K562 (cell line): ENCODE data around the gene DNAH8. TPM values are rescaled to one million over a fixed set of nuclear protein-coding genes. Genes with fewer than 3 reads are reported as not detected.

Source experiments
- ATAC-seq: fragments of 200-7000 bp; cut with Tn5 transposase; 3 replicates; pipeline ENCODE4 v1.9.1; 2020; ENCODE audit warnings: moderate library complexity
- BruUV-seq: library from RNA; stranded (reverse); fragments of 400-500 nt; replicated peaks from 2 replicates; lab custom pipeline; 2021; lab: Mats Ljungman, UMichigan
- CTCF ChIA-PET: fragments of 300-600 bp; formaldehyde crosslinking; extraction: SDS; loops from one replicate; lab custom pipeline; 2021; ENCODE audit warnings: low intra/inter-chr PET ratio; lab: Yijun Ruan, JAX
- POLR2A ChIA-PET: fragments of 300-600, 350-650 bp; sonication (Branson Sonifier 250); formaldehyde crosslinking; extraction: SDS; loops from one replicate; lab custom pipeline; 2021; ENCODE audit warnings: antibody characterized with exemption, inconsistent platforms; lab: Yijun Ruan, JAX
- DNase-seq, 4 experiments: peaks; one replicate each; pipeline versions ENCODE4 v3.0.0 to v3.0.0-alpha.2; 2011 to 2018; ENCODE audit warnings: low spot score in 3 of 4, mixed read lengths in 3 of 4; ENCODE audit errors: extremely low read depth in 1 of 4
- FAIRE-seq: peaks from 2 replicates; lab custom pipeline; 2011; peaks lifted over from hg19 to GRCh38; lab: Jason Lieb, UNC
- H2AFZ ChIP-seq: 2 replicates; pipeline ENCODE4 v1.6.0; 2011; ENCODE audit warnings: low read depth, low read length, control low read depth, inconsistent platforms
- H3K27ac ChIP-seq: fragments of 200-600 bp; 3 replicates; pipeline ENCODE4 v1.8.0; 2011; ENCODE audit warnings: low read depth, mild to moderate bottlenecking, control low read depth, inconsistent platforms, low read length, moderate library complexity, mixed read lengths; ENCODE audit errors: extremely low read depth
- H3K27me3 ChIP-seq, 2 experiments: fragments of 300-600 bp in 1 of 2; 2 replicates in 1 of 2; 3 replicates in 1 of 2; pipeline versions ENCODE4 v1.6.0 to v1.8.0; 2011; ENCODE audit warnings: inconsistent platforms in 2 of 2, low read length in 2 of 2, mild to moderate bottlenecking in 1 of 2, mixed read lengths in 1 of 2, moderate library complexity in 1 of 2; ENCODE audit not compliant: control insufficient read depth in 2 of 2, insufficient read depth in 2 of 2
- H3K36me3 ChIP-seq: fragments of 300-600 bp; 3 replicates; pipeline ENCODE4 v1.8.0; 2011; ENCODE audit warnings: mild to moderate bottlenecking, low read length, inconsistent platforms; ENCODE audit not compliant: control insufficient read depth, insufficient read depth
- H3K4me1 ChIP-seq, 2 experiments: fragments of 200-600 bp in 1 of 2; replicated peaks in 1 of 2; 2 replicates in 1 of 2; 3 replicates in 1 of 2; pipeline versions ENCODE4 v1.5.1 to v1.8.0; 2011; ENCODE audit warnings: inconsistent platforms in 2 of 2, low read length in 2 of 2, mild to moderate bottlenecking in 1 of 2, mixed read lengths in 1 of 2, moderate library complexity in 1 of 2; ENCODE audit not compliant: control insufficient read depth in 2 of 2, insufficient read depth in 2 of 2
- H3K4me2 ChIP-seq: 2 replicates; pipeline ENCODE4 v1.6.1; 2011; ENCODE audit warnings: low read length, control low read depth, inconsistent platforms, mixed read lengths; ENCODE audit not compliant: insufficient read depth
- H3K4me3 ChIP-seq: fragments of 200-600 bp; sonication (generic), shearing (Covaris generic); 2 replicates; pipeline ENCODE4 v1.5.1; 2016; ENCODE audit warnings: control low read depth, inconsistent platforms
- H3K79me2 ChIP-seq: fragments of 200-600 bp; 3 replicates; pipeline ENCODE4 v1.8.0; 2011; ENCODE audit warnings: low read length, inconsistent platforms; ENCODE audit not compliant: control insufficient read depth, insufficient read depth
- H3K9ac ChIP-seq, 2 experiments: 2 replicates each; pipeline versions ENCODE4 v1.6.0 to v1.6.1; 2011; ENCODE audit warnings: low read depth in 2 of 2, low read length in 2 of 2, control low read depth in 1 of 2, inconsistent platforms in 1 of 2, mild to moderate bottlenecking in 1 of 2, mixed read lengths in 1 of 2; ENCODE audit not compliant: insufficient read depth in 1 of 2
- H3K9me1 ChIP-seq: one replicate; pipeline ENCODE4 v1.6.0; 2011; ENCODE audit warnings: inconsistent platforms, mild to moderate bottlenecking, low read length, moderate library complexity; ENCODE audit not compliant: control insufficient read depth, insufficient read depth
- H3K9me3 ChIP-seq: replicated peaks from 2 replicates; pipeline ENCODE4 v1.5.1; 2011; ENCODE audit warnings: low read depth, low read length, inconsistent platforms; ENCODE audit not compliant: control insufficient read depth, insufficient read depth
- H4K20me1 ChIP-seq: replicated peaks from 2 replicates; pipeline ENCODE4 v1.6.1; 2011; ENCODE audit warnings: low read length, inconsistent platforms, mixed read lengths; ENCODE audit not compliant: control insufficient read depth, insufficient read depth
- CXXC5 ChIP-seq: fragments of 250-450 bp; sonication (Bioruptor Pico); IDR thresholded peaks from 2 replicates; pipeline ENCODE4 v1.8.0; 2022; ENCODE audit warnings: inconsistent platforms, mild to moderate bottlenecking, moderate library complexity
- ETV1 ChIP-seq: fragments of 450-650 bp; conservative IDR thresholded peaks from 2 replicates; pipeline ENCODE4 v1.6.1; 2016; ENCODE audit warnings: missing genetic modification characterization, control low read depth, low read depth, missing compliant biosample characterization
- MCM5 ChIP-seq: fragments of 450-650 bp; IDR thresholded peaks from 2 replicates; pipeline ENCODE4 v1.6.1; 2016; ENCODE audit warnings: low read depth
- MYNN ChIP-seq, 2 experiments: sonication (generic); formaldehyde crosslinking in 1 of 2; IDR thresholded peaks; 2 replicates each; pipeline versions ENCODE4 v1.5.0 to v1.6.1; 2016 to 2020; ENCODE audit warnings: antibody characterized with exemption in 1 of 2, missing genetic modification reagents in 1 of 2
- PRPF4 ChIP-seq: fragments of 200-400 bp; formaldehyde crosslinking; IDR thresholded peaks from one replicate; pipeline ENCODE4 v1.6.1; 2017; ENCODE audit warnings: low read length, low read depth, mild to moderate bottlenecking; ENCODE audit not compliant: insufficient read depth, poor library complexity, severe bottlenecking
- TEAD1 ChIP-seq, 2 experiments: fragments of 450-650 bp in 1 of 2; sonication (generic) in 1 of 2; formaldehyde crosslinking; IDR thresholded peaks; 2 replicates each; pipeline versions ENCODE4 v1.4.0 to v1.8.0; 2020 to 2022; ENCODE audit warnings: mild to moderate bottlenecking in 2 of 2, missing genetic modification reagents in 1 of 2
- ZNF121 ChIP-seq: sonication (generic); formaldehyde crosslinking; conservative IDR thresholded peaks from 2 replicates; pipeline ENCODE4 v1.8.0; 2022; ENCODE audit warnings: missing genetic modification reagents
- ZNF23 ChIP-seq: fragments of 250-450 bp; sonication (Bioruptor Pico); IDR thresholded peaks from 2 replicates; pipeline ENCODE4 v1.4.0; 2020; ENCODE audit warnings: mild to moderate bottlenecking
- ZNF695 ChIP-seq: fragments of 450-650 bp; formaldehyde crosslinking; IDR thresholded peaks from 2 replicates; pipeline ENCODE4 v1.4.0; 2020; ENCODE audit warnings: mild to moderate bottlenecking, moderate library complexity
- WGBS: fragments of 100-300 bp; shearing (Covaris generic); methylation state at CpG from one replicate; pipeline ENCODE4 v1.1.6; 2016; ENCODE audit warnings: low coverage, mixed read lengths; ENCODE audit not compliant: insufficient coverage; ENCODE audit errors: missing lambda C conversion rate; 5-methylcytosine and 5-hydroxymethylcytosine counted together
- in situ Hi-C: fragments of 300-500 bp; cut with MboI; formaldehyde crosslinking; loops from 4 replicates; pipeline ENCODE4 v1.15.0; 2018; ENCODE audit warnings: inconsistent platforms, mixed read lengths
- intact Hi-C: fragments of 100-400 bp; cut with micrococcal nuclease; formaldehyde crosslinking; loops from 2 replicates; pipeline ENCODE4 v1.14.2; 2022
- polyA plus RNA-seq, 8 experiments: library from polyadenylated mRNA; depleted of rRNA in 4 of 8; stranded (reverse) in 5 of 8; unstranded in 3 of 8; fragments of >200 nt; fragmentation: Nextera tagmentation in 2 of 8; fragmentation: Illumina TruSeq in 1 of 8; extraction: Ambion mirVana in 2 of 8; extraction: Trizol in 1 of 8; gene quantifications; 2 replicates each; pipeline versions ENCODE4 v1.2.1 to v1.2.3, GENCODE V29; 2011 to 2014; ENCODE audit warnings: inconsistent platforms in 1 of 8, missing spikeins in 1 of 8
- total RNA-seq, 7 experiments: library from RNA; depleted of rRNA in 6 of 7; stranded (reverse); fragments of >200 nt in 6 of 7; fragmentation: Illumina TruSeq in 2 of 7; extraction: Trizol in 2 of 7; gene quantifications; 2 replicates each; pipeline versions ENCODE4 v1.2.1 to v1.2.3, GENCODE V29; 2011 to 2021; ENCODE audit warnings: low replicate concordance in 1 of 7

The DNAH8 gene
- total and polyA plus RNA-seq, 9 of the 15 experiments (the other 6 are each of a cell fraction or from before 2014, with no cell fraction given), result 1.2 to 4.2 (median 2.9) TPM

GRCh38 chr6:38702558-38703397 is 12.3 kb upstream of the DNAH8 start, which contains the start of gene GLO1 (continued):
- TF ChIP-seq CXXC5 (CRISPR knock-in tag) (peak; percentile 88), ZNF121 (CRISPR knock-in tag) (no peak), MCM5 (no peak), PRPF4 (peak; percentile 42), ZNF695 (CRISPR knock-in tag) (no peak), MYNN (IDR thresholded peaks at IDR 0.05) (no peak), MYNN (CRISPR knock-in tag; IDR thresholded peaks at IDR 0.05) (no peak), TEAD1 (CRISPR knock-in tag; IDR thresholded peaks at IDR 0.05) (peak in 1 of 2 experiments; percentile 92; a peak in 1 of 4 replicates)

- in situ Hi-C loops (no loop called here), intact Hi-C loops (no loop called here)
- no TSS peak for BruUV-seq
- Histone ChIP-seq H3K36me3 (peaks cover 16% of the 10 kb centered on the region), H3K4me1 (peaks cover 4 to 16% of the 10 kb centered on the region in 2 experiments; a peak in 4 of 5 replicates), H3K27ac (no peak overlapping the region), H3K9ac (peak overlapping the region; percentile 78 to 80; a peak in 2 of 4 replicates), H3K79me2 (peaks cover 37% of the 10 kb centered on the region), H3K4me2 (peak overlapping the region; percentile 52; the same call in 1 of the 2 replicates), H4K20me1 (no peaks in the 10 kb centered on the region), H3K9me3 (peaks cover 17% of the 10 kb centered on the region), H3K9me1 (no peaks in the 10 kb centered on the region), H2AFZ (peak overlapping the region; percentile 78), H3K27me3 (no peaks in the 10 kb centered on the region; a peak in 1 of 5 replicates), H3K4me3 (no peak overlapping the region)
- DNase-seq (no peak), ATAC-seq (no peak), FAIRE-seq (no peak)
- ChIA-PET CTCF (no interaction called here), POLR2A (interaction anchor here (0.5 to 4.2 kb wide), 6 partner anchors 10 to 1534 kb away, joined by 3 to 24 read pairs (median 5); partner anchors contain the start of gene PIM1)
- TF ChIP-seq ETV1 (peak; percentile 53), ZNF23 (no peak)
- 82% methylated on average over 5 of the region's 5 CpGs for WGBS
These were observed 11.0 kb upstream of the DNAH8 start for GRCh38 chr6:38703949-38704590.
